ENCODE results near the gene USP40.

Gene USP40

GRCh38 chr2:233525791-233526190 lies 40.8 kb downstream of the USP40 start:
- H4K20me1 ChIP-seq (ENCODE audit: insufficient read depth, low read length, poor library complexity, severe bottlenecking): no peaks in the 10 kb centered on the region
- H3K9ac ChIP-seq (ENCODE audit: low read depth, low read length, poor library complexity, severe bottlenecking): no peak overlapping the region
- no peak overlapping the region for H3K4me2 ChIP-seq (ENCODE audit: low read depth, low read length, poor library complexity, severe bottlenecking)
- H3K79me2 ChIP-seq (ENCODE audit: insufficient read depth, low read length): no peaks in the 10 kb centered on the region
- no peaks in the 10 kb centered on the region for H3K4me1 ChIP-seq (ENCODE audit: insufficient read depth, low read length, poor library complexity, severe bottlenecking)
- no peaks in the 10 kb centered on the region for H3K9me2 ChIP-seq (replicated peaks; ENCODE audit: low read depth, low read length)
- no peaks in the 10 kb centered on the region for H3K36me3 ChIP-seq (ENCODE audit: insufficient read depth, low read length)
- H3K9me3 ChIP-seq (ENCODE audit: insufficient read depth, low read depth, low read length): no peaks in the 10 kb centered on the region
- H3K4me3 ChIP-seq (ENCODE audit: low read length, poor library complexity, severe bottlenecking): no peak overlapping the region
- H3K27me3 ChIP-seq (ENCODE audit: insufficient read depth, low read length, poor library complexity, severe bottlenecking): no peaks in the 10 kb centered on the region
- no peaks in the 10 kb centered on the region for H3F3A ChIP-seq (ENCODE audit: low read depth)
- no peak overlapping the region for H2AFZ ChIP-seq (ENCODE audit: low read length)
- TF ChIP-seq, protein P1, sequence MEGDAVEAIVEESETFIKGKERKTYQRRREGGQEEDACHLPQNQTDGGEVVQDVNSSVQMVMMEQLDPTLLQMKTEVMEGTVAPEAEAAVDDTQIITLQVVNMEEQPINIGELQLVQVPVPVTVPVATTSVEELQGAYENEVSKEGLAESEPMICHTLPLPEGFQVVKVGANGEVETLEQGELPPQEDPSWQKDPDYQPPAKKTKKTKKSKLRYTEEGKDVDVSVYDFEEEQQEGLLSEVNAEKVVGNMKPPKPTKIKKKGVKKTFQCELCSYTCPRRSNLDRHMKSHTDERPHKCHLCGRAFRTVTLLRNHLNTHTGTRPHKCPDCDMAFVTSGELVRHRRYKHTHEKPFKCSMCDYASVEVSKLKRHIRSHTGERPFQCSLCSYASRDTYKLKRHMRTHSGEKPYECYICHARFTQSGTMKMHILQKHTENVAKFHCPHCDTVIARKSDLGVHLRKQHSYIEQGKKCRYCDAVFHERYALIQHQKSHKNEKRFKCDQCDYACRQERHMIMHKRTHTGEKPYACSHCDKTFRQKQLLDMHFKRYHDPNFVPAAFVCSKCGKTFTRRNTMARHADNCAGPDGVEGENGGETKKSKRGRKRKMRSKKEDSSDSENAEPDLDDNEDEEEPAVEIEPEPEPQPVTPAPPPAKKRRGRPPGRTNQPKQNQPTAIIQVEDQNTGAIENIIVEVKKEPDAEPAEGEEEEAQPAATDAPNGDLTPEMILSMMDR (conservative IDR thresholded peaks at IDR 0.05; ENCODE audit: low read length): no peak
- no peak for TF ChIP-seq EZH2phosphoT487 (IDR thresholded peaks at IDR 0.05; ENCODE audit: borderline replicate concordance)

DNA sequence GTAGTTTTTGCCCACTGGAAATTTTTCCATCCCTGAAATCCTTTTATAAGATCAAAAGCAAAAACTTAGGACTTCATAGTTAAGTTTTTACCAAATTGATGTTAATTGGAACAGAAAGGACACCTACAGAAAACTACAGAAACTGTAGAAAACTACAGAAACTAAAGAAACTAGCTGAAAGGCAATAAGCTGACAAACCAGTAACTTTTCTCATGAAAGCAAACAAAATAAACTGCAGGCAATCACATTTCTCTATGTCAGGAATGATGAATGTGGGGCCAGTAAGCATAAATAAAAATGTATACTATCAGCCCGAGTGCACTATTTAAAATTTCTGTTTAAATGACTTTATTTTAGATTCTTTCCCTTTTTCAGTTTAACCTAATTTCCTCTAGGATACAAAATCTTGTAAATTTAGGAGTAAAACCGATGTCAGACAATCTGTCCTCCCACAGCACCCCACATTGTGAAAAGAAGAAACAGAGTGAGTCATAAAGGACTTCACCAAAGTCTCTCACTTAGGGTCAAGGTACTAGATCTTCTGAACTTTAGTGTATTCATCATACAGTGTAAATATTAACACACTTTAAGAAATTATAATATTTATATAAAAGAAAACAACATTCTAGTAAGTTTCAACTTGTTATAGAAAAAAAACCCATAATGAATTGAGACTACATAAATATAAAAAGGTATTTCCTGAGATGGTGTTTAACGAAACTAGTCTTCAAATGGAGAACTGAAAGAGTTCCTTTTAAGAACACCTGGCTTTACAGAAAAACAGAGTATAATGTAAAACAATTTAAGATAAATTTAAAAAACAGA lies 46.6 kb downstream of the USP40 start:
- no peak overlapping the region for H2AFZ ChIP-seq (ENCODE audit: low read length)
- H3K79me2 ChIP-seq (ENCODE audit: insufficient read depth, low read length): no peaks in the 10 kb centered on the region
- no peaks in the 10 kb centered on the region for H3K36me3 ChIP-seq (ENCODE audit: insufficient read depth, low read length)
- H3F3A ChIP-seq (ENCODE audit: low read depth): no peaks in the 10 kb centered on the region
- no peaks in the 10 kb centered on the region for H3K4me1 ChIP-seq (ENCODE audit: insufficient read depth, low read length, poor library complexity, severe bottlenecking)
- H4K20me1 ChIP-seq (ENCODE audit: insufficient read depth, low read length, poor library complexity, severe bottlenecking): no peaks in the 10 kb centered on the region
- no peak overlapping the region for H3K4me3 ChIP-seq (ENCODE audit: low read length, poor library complexity, severe bottlenecking)
- H3K9ac ChIP-seq (ENCODE audit: low read depth, low read length, poor library complexity, severe bottlenecking): no peak overlapping the region
- H3K9me2 ChIP-seq (replicated peaks; ENCODE audit: low read depth, low read length): no peaks in the 10 kb centered on the region
- no peak overlapping the region for H3K4me2 ChIP-seq (ENCODE audit: low read depth, low read length, poor library complexity, severe bottlenecking)
- no peaks in the 10 kb centered on the region for H3K9me3 ChIP-seq (ENCODE audit: insufficient read depth, low read depth, low read length)
- TF ChIP-seq, protein P1 (conservative IDR thresholded peaks at IDR 0.05; ENCODE audit: low read length): no peak
- TF ChIP-seq EZH2phosphoT487 (IDR thresholded peaks at IDR 0.05; ENCODE audit: borderline replicate concordance): no peak
- H3K27me3 ChIP-seq (ENCODE audit: insufficient read depth, low read length, poor library complexity, severe bottlenecking): no peaks in the 10 kb centered on the region

DNA sequence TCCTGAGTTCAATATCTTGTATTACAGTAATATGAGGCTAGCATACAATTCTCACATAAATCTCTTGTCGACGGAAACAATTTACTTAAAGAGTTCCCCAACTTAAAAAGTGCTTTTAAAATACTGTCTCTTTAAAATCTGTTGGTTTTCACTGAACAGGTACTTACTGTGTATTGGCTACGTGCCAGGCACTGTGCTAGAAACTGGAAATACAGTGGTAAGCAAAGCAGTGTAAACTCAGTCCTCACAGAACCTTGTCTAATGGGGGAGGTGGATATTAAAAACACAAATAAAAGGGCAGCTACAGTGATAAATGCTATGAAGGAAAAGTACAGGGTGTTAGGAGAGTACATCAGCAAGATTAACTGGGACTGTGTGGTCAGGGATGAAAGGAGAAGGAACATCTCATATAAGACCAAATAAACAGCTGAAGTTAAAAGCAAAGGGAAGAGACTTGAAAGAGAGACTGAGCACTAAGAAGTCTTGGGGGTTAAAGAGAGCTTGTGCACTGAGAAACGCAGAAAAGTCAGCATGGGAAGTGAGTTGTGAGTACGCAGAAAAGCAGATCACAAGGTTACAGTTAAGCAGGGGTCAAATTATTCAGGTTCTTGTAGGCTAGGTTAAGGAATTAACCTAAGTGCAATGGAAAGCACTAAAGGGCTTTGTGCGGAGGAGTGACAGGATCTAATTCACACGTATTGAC lies 52.5 kb downstream of the USP40 start:
- Histone ChIP-seq H3K79me2 (ENCODE audit: insufficient read depth, low read length) (no peaks in the 10 kb centered on the region), H3K4me3 (ENCODE audit: low read length, poor library complexity, severe bottlenecking) (no peak overlapping the region), H3K4me2 (ENCODE audit: low read depth, low read length, poor library complexity, severe bottlenecking) (no peak overlapping the region), H3K27me3 (ENCODE audit: insufficient read depth, low read length, poor library complexity, severe bottlenecking) (no peaks in the 10 kb centered on the region), H3K9me3 (ENCODE audit: insufficient read depth, low read depth, low read length) (no peaks in the 10 kb centered on the region), H3F3A (ENCODE audit: low read depth) (no peaks in the 10 kb centered on the region), H2AFZ (ENCODE audit: low read length) (no peak overlapping the region), H3K9ac (ENCODE audit: low read depth, low read length, poor library complexity, severe bottlenecking) (no peak overlapping the region), H4K20me1 (ENCODE audit: insufficient read depth, low read length, poor library complexity, severe bottlenecking) (no peaks in the 10 kb centered on the region), H3K9me2 (replicated peaks; ENCODE audit: low read depth, low read length) (no peaks in the 10 kb centered on the region), H3K36me3 (ENCODE audit: insufficient read depth, low read length) (no peaks in the 10 kb centered on the region), H3K4me1 (ENCODE audit: insufficient read depth, low read length, poor library complexity, severe bottlenecking) (no peaks in the 10 kb centered on the region)
- TF ChIP-seq EZH2phosphoT487 (IDR thresholded peaks at IDR 0.05; ENCODE audit: borderline replicate concordance): no peak
- TF ChIP-seq, protein P1 (conservative IDR thresholded peaks at IDR 0.05; ENCODE audit: low read length): no peak

All from Loucy (cell line).